ENCODE results near the gene GPC1. TPM values are rescaled to one million over a fixed set of nuclear protein-coding genes. Genes with fewer than 3 reads are reported as not detected.
"Not testable (repeated sequence)": the region's sequence is repeated elsewhere in the genome, so short reads cannot be mapped to it uniquely, and the experiment has no call there.

GPC1 gene
- 0.26 TPM for polyA plus RNA-seq

- Mint-ChIP-seq H3K4me1 (peaks cover 3 to 6% (median 4%) of the 10 kb centered on the region in 3 donors), H3K4me3 (peak within 1 kb of the TSS; percentile 83 to 94 (median 90)), H3K27ac (peak within 1 kb of the TSS; percentile 90 to 93 (median 93)), H3K27me3 (peaks cover 25% of the 10 kb centered on the region), H3K9me3 (no peaks in the 10 kb centered on the region), H3K36me3 (no peaks in the 10 kb centered on the region)
Observed at GRCh38 chr2:240435457-240435947, at the start of gene GPC1. Gene GPC1 (plus strand): TSS chr2:240435663. CDS start chr2:240435919, 256 bp downstream.

GRCh38 chr2:240386326-240386725, 49.1 kb upstream of the GPC1 start:
- Mint-ChIP-seq H3K27ac (no peak overlapping the region), H3K4me1 (no peaks in the 10 kb centered on the region), H3K9me3 (no peaks in the 10 kb centered on the region), H3K27me3 (peaks cover 1% of the 10 kb centered on the region), H3K4me3 (peak overlapping the region in 1 of 4 donors; percentile 58), H3K36me3 (no peaks in the 10 kb centered on the region)

- not testable (repeated sequence) for H3K27ac Mint-ChIP-seq, H3K9me3 Mint-ChIP-seq, H3K36me3 Mint-ChIP-seq, H3K4me1 Mint-ChIP-seq, H3K27me3 Mint-ChIP-seq
- H3K4me3 Mint-ChIP-seq = peak overlapping the region in 2 of 4 donors; percentile 58
Observed at GRCh38 chr2:240386743-240387142, 48.7 kb upstream of the GPC1 start.

- no peak overlapping the region for H3K27ac Mint-ChIP-seq
- no peaks in the 10 kb centered on the region for H3K9me3 Mint-ChIP-seq
- H3K4me3 Mint-ChIP-seq = no peak overlapping the region
- H3K27me3 Mint-ChIP-seq = peaks cover 1% of the 10 kb centered on the region
- no peaks in the 10 kb centered on the region for H3K36me3 Mint-ChIP-seq
- no peaks in the 10 kb centered on the region for H3K4me1 Mint-ChIP-seq
Observed at GRCh38 chr2:240387325-240387668, 48.2 kb upstream of the GPC1 start.

GRCh38 chr2:240387669-240388358, 47.6 kb upstream of the GPC1 start:
- no peak overlapping the region for H3K4me3 Mint-ChIP-seq
- H3K9me3 Mint-ChIP-seq = no peaks in the 10 kb centered on the region
- no peaks in the 10 kb centered on the region for H3K36me3 Mint-ChIP-seq
- no peak overlapping the region for H3K27ac Mint-ChIP-seq
- H3K4me1 Mint-ChIP-seq = no peaks in the 10 kb centered on the region
- H3K27me3 Mint-ChIP-seq = peaks cover 1% of the 10 kb centered on the region

- no peak overlapping the region for H3K27ac Mint-ChIP-seq
- H3K4me1 Mint-ChIP-seq = no peaks in the 10 kb centered on the region
- H3K36me3 Mint-ChIP-seq = no peaks in the 10 kb centered on the region
- no peaks in the 10 kb centered on the region for H3K9me3 Mint-ChIP-seq
- no peak overlapping the region for H3K4me3 Mint-ChIP-seq
- peaks cover 1% of the 10 kb centered on the region for H3K27me3 Mint-ChIP-seq
Observed at GRCh38 chr2:240388471-240389301, 46.8 kb upstream of the GPC1 start.

- Mint-ChIP-seq H3K36me3 (no peaks in the 10 kb centered on the region), H3K27me3 (no peaks in the 10 kb centered on the region), H3K4me1 (no peaks in the 10 kb centered on the region), H3K9me3 (no peaks in the 10 kb centered on the region), H3K27ac (no peak overlapping the region), H3K4me3 (no peak overlapping the region)
Observed at GRCh38 chr2:240389302-240389805, 46.1 kb upstream of the GPC1 start.

- H3K27me3 Mint-ChIP-seq = peaks cover 1% of the 10 kb centered on the region
- H3K27ac Mint-ChIP-seq = no peak overlapping the region
- H3K9me3 Mint-ChIP-seq = no peaks in the 10 kb centered on the region
- H3K4me1 Mint-ChIP-seq = no peaks in the 10 kb centered on the region
- no peak overlapping the region for H3K4me3 Mint-ChIP-seq
- H3K36me3 Mint-ChIP-seq = no peaks in the 10 kb centered on the region
Observed at GRCh38 chr2:240390091-240391073, 45.1 kb upstream of the GPC1 start.

GRCh38 chr2:240391111-240392051, 44.1 kb upstream of the GPC1 start:
- no peak overlapping the region for H3K4me3 Mint-ChIP-seq
- H3K9me3 Mint-ChIP-seq = no peaks in the 10 kb centered on the region
- no peaks in the 10 kb centered on the region for H3K4me1 Mint-ChIP-seq
- H3K36me3 Mint-ChIP-seq = no peaks in the 10 kb centered on the region
- H3K27ac Mint-ChIP-seq = no peak overlapping the region
- peaks cover 1% of the 10 kb centered on the region for H3K27me3 Mint-ChIP-seq

- no peaks in the 10 kb centered on the region for H3K36me3 Mint-ChIP-seq
- no peaks in the 10 kb centered on the region for H3K4me1 Mint-ChIP-seq
- no peak overlapping the region for H3K27ac Mint-ChIP-seq
- no peak overlapping the region for H3K4me3 Mint-ChIP-seq
- H3K27me3 Mint-ChIP-seq = peaks cover 1% of the 10 kb centered on the region
- H3K9me3 Mint-ChIP-seq = no peaks in the 10 kb centered on the region
Observed at GRCh38 chr2:240392084-240392947, 43.1 kb upstream of the GPC1 start.

- Mint-ChIP-seq H3K27me3 (peaks cover 1% of the 10 kb centered on the region), H3K27ac (no peak overlapping the region), H3K4me1 (no peaks in the 10 kb centered on the region), H3K36me3 (no peaks in the 10 kb centered on the region), H3K4me3 (no peak overlapping the region), H3K9me3 (no peaks in the 10 kb centered on the region)
Observed at GRCh38 chr2:240392948-240393830, 42.3 kb upstream of the GPC1 start.

- H3K36me3 Mint-ChIP-seq = no peaks in the 10 kb centered on the region
- no peak overlapping the region for H3K4me3 Mint-ChIP-seq
- H3K27ac Mint-ChIP-seq = no peak overlapping the region
- peaks cover 1% of the 10 kb centered on the region for H3K27me3 Mint-ChIP-seq
- no peaks in the 10 kb centered on the region for H3K4me1 Mint-ChIP-seq
- H3K9me3 Mint-ChIP-seq = no peaks in the 10 kb centered on the region
Observed at GRCh38 chr2:240393831-240394410, 41.5 kb upstream of the GPC1 start.
